Measurements from ENCODE around the gene ACTR2. TPM values are rescaled to one million over a fixed set of nuclear protein-coding genes. Genes with fewer than 3 reads are reported as not detected.

ACTR2 gene
- total RNA-seq, 1 experiment from 2014 or later, result 347 TPM

DNA sequence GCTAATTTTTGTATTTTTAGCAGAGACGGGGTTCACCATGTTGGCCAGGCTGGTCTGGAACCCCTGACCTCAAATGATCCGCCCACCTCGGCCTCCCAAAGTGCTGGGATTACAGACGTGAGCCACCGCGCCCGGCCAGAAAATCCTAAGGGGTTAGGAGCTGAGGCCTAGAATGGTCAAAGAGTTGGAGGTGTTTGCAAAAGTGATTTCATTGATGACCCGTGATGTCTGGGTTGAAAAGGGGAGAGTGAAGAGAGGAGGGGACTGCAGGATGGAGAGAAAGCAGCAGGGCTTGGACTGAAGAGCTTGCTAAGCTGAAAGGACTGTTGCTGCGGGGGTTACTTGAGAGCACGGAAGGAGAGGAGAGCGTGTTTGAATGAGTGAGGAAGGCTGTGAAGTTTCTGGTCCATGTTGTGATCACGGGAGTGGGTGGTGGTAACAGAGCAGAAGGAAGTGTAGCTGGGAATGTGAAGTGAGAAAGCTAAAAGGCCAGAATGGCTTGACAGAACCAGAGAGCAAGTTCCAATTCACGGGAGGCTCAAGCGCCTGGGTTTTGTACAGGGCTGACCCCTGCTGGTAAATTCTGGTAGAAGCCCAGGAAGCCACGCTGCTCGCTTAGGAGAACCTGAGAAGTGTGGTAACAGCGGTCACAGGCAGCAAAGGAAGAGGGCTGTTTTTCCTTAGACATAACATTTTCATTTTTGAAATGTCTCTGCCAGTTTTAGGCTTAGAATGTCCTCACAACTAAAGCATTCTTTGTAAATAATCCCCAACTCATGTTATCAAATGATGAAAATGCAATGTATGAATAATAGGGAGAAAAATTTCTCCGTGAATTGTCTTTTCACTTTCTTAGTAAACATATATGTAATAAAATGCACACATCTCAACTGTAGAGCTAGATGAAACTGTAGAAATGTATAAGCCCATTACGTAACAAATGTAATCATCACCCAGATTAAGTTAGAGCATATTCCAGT lies 40.5 kb upstream of the ACTR2 start:
- POLR2A ChIA-PET, result no interaction called here
- ATAC-seq (peak; percentile 98), DNase-seq (ENCODE audit: low read depth, low spot score) (peak; percentile 69)
- H3K27ac ChIP-seq (ENCODE audit: low read length), result no peak overlapping the region
- intact Hi-C loops (cut with micrococcal nuclease; ENCODE audit: unreplicated experiment) (loop anchor here (5.0 kb wide), 1 partner anchor 115 kb away; no protein-coding TSS in a partner anchor), in situ Hi-C loops (cut with HindIII; ENCODE audit: low pct_unique_long_range_greater_than_20kb, low sequenced_read_pairs) (no loop called here)
- H3K9me3 ChIP-seq (ENCODE audit: control insufficient read depth, insufficient read depth, low read depth, low read length), result no peaks in the 10 kb centered on the region
- TF ChIP-seq POLR2AphosphoS5 (IDR thresholded peaks at IDR 0.05; ENCODE audit: low read depth, low read length), result no peak
- TF ChIP-seq, protein P1, sequence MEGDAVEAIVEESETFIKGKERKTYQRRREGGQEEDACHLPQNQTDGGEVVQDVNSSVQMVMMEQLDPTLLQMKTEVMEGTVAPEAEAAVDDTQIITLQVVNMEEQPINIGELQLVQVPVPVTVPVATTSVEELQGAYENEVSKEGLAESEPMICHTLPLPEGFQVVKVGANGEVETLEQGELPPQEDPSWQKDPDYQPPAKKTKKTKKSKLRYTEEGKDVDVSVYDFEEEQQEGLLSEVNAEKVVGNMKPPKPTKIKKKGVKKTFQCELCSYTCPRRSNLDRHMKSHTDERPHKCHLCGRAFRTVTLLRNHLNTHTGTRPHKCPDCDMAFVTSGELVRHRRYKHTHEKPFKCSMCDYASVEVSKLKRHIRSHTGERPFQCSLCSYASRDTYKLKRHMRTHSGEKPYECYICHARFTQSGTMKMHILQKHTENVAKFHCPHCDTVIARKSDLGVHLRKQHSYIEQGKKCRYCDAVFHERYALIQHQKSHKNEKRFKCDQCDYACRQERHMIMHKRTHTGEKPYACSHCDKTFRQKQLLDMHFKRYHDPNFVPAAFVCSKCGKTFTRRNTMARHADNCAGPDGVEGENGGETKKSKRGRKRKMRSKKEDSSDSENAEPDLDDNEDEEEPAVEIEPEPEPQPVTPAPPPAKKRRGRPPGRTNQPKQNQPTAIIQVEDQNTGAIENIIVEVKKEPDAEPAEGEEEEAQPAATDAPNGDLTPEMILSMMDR (IDR thresholded peaks at IDR 0.05), result peak; percentile 94
- TF ChIP-seq, protein P2, sequence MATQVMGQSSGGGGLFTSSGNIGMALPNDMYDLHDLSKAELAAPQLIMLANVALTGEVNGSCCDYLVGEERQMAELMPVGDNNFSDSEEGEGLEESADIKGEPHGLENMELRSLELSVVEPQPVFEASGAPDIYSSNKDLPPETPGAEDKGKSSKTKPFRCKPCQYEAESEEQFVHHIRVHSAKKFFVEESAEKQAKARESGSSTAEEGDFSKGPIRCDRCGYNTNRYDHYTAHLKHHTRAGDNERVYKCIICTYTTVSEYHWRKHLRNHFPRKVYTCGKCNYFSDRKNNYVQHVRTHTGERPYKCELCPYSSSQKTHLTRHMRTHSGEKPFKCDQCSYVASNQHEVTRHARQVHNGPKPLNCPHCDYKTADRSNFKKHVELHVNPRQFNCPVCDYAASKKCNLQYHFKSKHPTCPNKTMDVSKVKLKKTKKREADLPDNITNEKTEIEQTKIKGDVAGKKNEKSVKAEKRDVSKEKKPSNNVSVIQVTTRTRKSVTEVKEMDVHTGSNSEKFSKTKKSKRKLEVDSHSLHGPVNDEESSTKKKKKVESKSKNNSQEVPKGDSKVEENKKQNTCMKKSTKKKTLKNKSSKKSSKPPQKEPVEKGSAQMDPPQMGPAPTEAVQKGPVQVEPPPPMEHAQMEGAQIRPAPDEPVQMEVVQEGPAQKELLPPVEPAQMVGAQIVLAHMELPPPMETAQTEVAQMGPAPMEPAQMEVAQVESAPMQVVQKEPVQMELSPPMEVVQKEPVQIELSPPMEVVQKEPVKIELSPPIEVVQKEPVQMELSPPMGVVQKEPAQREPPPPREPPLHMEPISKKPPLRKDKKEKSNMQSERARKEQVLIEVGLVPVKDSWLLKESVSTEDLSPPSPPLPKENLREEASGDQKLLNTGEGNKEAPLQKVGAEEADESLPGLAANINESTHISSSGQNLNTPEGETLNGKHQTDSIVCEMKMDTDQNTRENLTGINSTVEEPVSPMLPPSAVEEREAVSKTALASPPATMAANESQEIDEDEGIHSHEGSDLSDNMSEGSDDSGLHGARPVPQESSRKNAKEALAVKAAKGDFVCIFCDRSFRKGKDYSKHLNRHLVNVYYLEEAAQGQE (IDR thresholded peaks at IDR 0.05; ENCODE audit: insufficient read depth in 1 of 2, low read depth in 2 of 2, low read length in 1 of 2), result no peak
- no peak for TF ChIP-seq SIN3A (IDR thresholded peaks at IDR 0.05; ENCODE audit: borderline replicate concordance, insufficient read depth, low read depth, low read length)
- no TSS peak for BruUV-seq (replicated peaks)
- H3K4me1 ChIP-seq (ENCODE audit: control insufficient read depth, insufficient read depth, low read length), result no peaks in the 10 kb centered on the region
- H3K4me3 ChIP-seq (ENCODE audit: low read depth in 2 of 2, low read length in 2 of 2), result no peak overlapping the region
- H3K36me3 ChIP-seq (ENCODE audit: control insufficient read depth, insufficient read depth, low read length), result no peaks in the 10 kb centered on the region
- H3K27me3 ChIP-seq (ENCODE audit: control insufficient read depth, insufficient read depth, low read length), result peaks cover 6% of the 10 kb centered on the region; the same call in 1 of the 2 replicates
- CTCF ChIA-PET, result interaction anchor here (0.5 to 1.3 kb wide), 8 partner anchors 9 to 320 kb away, joined by 3 to 8 read pairs (median 4); partner anchors contain the start of gene RAB1A

DNA sequence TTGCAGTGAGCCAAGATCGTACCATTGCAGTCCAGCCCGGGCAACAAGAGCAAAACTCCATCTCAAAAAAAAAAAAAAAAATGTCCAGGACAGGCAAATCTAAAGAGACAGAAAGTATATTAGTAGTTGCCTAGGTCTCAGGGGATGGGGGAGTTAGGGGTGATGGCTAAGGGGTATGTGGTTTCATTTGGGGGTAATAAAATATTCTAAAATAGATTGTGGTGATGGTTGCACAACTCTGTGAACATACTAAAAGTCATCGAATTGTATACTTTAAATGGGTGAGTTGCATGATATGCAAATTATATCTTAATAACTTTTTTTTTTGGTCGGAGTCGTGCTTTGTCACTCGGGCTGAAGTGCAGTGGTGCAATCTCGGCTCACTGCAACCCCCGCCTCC lies 34.2 kb upstream of the ACTR2 start:
- Histone ChIP-seq H3K4me1 (ENCODE audit: control insufficient read depth, insufficient read depth, low read length) (no peaks in the 10 kb centered on the region), H3K27ac (ENCODE audit: low read length) (no peak overlapping the region), H3K27me3 (ENCODE audit: control insufficient read depth, insufficient read depth, low read length) (peaks cover 4% of the 10 kb centered on the region; the same call in 1 of the 2 replicates), H3K4me3 (ENCODE audit: low read depth in 2 of 2, low read length in 2 of 2) (no peak overlapping the region), H3K9me3 (ENCODE audit: control insufficient read depth, insufficient read depth, low read depth, low read length) (no peaks in the 10 kb centered on the region), H3K36me3 (ENCODE audit: control insufficient read depth, insufficient read depth, low read length) (no peaks in the 10 kb centered on the region)
- intact Hi-C loops (cut with micrococcal nuclease; ENCODE audit: unreplicated experiment), result no loop called here
- BruUV-seq (replicated peaks), result no TSS peak
- CTCF ChIA-PET, result no interaction called here
- ATAC-seq, result no peak
- POLR2A ChIA-PET, result no interaction called here
- in situ Hi-C loops (cut with HindIII; ENCODE audit: low pct_unique_long_range_greater_than_20kb, low sequenced_read_pairs), result no loop called here
- TF ChIP-seq POLR2AphosphoS5 (IDR thresholded peaks at IDR 0.05; ENCODE audit: low read depth, low read length) (no peak), SIN3A (IDR thresholded peaks at IDR 0.05; ENCODE audit: borderline replicate concordance, insufficient read depth, low read depth, low read length) (no peak), TCF7L2 (IDR thresholded peaks at IDR 0.05; ENCODE audit: low read depth, low read length) (no peak)
- TF ChIP-seq, protein P1 (IDR thresholded peaks at IDR 0.05), result no peak
- TF ChIP-seq, protein P2 (IDR thresholded peaks at IDR 0.05; ENCODE audit: insufficient read depth in 1 of 2, low read depth in 2 of 2, low read length in 1 of 2), result no peak
- no peak for DNase-seq (ENCODE audit: low read depth, low spot score)
